GM19452 (cell line): ENCODE results near the gene CCDC158.
"Not testable (repeated sequence)": the region's sequence is repeated elsewhere in the genome, so short reads cannot be mapped to it uniquely, and the experiment has no call there.

Experiments
- ATAC-seq: cut with Tn5 transposase; IDR thresholded peaks from one replicate; pipeline ENCODE4 v1.9.1; 2021; ENCODE audit not compliant: unreplicated experiment

CCDC158 gene

DNA sequence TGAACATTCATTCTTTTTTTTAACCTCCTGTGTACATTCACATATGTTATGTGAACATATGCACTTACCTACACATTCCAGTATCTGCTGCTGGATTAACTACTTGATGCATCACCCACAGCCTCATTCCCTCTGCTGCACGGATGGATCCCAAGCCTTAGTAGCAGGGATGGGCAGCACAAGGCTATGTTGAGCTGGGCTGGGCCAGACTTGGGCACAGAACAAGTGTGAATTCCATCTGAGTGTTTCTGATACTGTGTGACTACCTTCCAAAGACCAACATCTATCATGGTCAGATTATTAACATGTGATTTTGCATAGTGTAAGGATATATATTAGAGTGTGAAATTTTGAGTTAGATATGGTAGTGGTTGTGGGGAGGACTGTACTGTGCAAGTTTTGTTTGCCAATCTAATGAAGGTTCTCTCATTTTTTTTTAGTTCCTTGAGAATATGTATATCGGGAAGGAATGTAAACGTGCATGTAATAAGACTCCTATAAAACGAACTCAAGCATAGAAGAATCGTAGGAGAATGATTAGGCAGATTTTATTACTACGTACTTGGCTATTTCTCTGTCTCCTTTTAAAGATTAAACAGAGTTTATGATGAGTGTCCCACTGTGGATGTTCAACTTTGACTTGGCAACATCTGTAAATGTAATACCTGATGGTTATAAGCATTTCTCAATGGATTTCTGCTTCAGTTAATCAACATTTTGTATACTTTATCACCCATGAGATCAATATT is 137.8 kb downstream of the CCDC158 start:
- ATAC-seq: no peak

DNA sequence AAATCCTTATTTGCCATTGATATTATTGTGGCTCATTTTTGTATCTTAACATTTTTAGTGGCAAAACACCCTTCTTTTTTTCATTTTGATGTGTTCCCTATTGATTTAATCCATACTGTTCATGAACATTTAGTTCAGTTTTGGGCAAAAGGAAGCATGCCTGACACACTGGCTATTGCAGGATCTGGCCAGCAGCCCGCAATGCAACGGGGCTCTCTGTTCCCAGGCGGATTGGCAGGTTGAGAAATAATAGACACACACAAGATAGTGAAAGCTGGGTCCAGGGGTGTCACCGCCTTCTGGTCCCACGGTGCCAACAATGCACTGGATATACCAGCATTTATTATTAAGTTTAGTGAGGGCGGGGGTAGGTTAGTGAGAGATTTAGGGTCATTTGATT is 139.3 kb downstream of the CCDC158 start:
- ATAC-seq: not testable (repeated sequence)

DNA sequence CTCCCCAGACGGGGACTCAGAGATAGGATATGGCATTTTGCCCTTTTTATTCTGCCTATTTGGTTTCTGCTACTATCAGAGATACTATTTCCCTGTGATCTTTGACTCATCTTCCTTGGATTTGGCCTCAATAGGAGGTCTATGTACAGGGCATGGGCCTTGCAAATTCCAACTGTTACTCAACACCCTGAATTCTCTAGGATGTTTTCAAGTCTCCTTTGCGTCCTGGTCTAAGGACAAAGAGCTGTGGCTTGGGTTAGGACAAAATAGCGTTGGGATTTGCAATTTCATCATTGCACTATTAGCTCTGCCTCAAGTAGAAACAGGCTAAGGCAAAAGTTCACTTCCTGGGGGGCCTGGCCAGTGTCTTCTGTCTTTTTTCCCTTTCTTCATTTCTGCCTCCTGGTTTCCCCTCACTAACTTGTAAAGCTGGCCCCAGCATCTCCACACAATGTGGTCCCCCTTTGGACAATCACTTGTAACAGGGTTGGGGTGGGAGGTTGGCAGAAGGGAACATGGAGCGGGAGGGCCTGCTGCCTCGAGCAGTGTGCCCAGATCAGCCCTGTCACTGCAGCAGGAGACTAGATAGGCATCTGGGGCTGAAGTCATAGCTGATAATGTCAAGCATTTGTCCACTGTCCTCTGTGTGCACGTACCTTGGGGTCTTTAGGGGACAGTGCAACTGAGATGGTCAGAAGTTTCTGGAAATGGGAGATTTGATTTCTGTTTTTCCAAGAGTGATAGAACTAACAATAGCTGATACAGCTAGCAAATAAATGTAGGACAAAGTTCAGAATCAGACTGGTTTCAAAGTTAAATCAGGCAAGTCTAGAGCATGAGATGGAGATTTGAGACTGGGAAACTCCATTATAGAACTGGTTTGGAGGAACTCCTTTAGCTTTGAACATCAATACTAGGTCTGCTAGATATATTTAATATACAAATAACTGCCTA is 140.2 kb downstream of the CCDC158 start:
- ATAC-seq: no peak

DNA sequence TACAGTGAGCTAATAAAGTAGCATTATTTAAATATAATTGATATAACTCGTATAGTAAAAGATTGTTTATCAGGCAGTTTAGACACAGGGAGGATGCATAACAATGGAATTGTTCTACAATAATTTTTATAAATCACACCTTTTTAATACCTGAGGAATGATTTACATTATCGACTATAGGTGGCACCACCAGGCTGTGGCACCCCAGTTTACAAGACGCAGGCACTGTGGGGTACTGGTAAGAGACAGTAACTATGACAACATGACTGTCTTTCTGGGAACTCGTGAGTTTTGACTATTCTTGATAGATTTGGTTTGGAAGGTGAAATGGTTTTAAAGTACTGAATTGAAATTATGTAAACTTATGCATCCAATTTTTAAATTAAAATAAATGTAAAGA is 141.5 kb downstream of the CCDC158 start:
- no peak for ATAC-seq

DNA sequence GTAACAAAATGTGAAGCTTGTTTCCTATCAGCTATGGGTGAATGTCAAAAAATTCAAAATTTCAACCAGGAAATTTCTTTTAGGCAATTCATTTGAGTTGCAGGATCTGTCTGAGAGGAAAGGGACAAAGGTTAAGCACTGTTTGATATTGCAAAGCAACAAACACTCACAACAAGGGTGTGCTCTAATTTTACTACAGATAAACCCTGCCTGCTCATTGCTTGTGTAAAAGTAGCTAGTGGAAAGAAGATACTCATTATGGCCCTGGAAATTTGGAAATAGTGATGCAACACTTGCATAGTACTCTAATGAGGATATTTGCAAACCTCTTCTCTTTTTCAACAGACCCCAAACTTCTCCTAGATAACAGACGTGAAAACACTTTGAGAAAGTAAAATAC is 142.4 kb downstream of the CCDC158 start:
- ATAC-seq: no peak

DNA sequence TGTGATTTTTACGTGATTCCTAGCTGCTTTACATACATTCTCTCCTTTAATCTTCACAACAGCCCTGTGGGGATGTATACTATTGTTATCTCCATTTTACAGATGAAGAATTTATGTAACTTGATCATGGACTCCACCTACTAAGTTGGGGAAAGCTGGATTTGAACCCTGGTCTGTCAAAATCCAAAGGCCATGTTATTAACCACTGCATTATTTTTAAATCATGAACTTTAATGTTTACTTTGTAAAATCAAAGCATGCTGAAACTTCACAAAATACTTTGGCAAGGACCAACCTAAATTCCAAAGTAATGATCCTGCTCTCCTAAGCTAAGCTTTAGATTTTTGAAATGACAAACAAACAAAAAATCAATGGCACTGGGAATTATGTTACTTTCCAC is 143.3 kb downstream of the CCDC158 start:
- ATAC-seq: no peak

DNA sequence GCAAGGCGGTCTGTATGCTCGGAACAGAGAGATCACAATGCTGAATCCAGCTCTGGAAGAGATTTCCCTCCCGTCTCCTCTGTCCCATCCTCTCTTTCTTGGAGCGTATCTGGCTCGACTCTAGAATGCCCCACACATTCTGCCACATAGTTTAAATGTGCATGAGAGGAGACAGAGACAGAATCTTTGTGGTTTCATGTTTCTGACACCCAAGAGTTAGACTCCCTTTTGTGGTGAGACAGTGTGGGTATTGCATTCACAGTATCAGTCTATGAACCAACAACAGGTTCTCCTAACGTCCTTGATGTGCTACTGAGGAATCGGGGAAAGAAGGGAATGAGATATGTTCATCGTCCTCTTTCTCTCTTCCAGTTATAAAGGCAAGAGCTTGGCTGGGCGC is 144.1 kb downstream of the CCDC158 start:
- no peak for ATAC-seq

DNA sequence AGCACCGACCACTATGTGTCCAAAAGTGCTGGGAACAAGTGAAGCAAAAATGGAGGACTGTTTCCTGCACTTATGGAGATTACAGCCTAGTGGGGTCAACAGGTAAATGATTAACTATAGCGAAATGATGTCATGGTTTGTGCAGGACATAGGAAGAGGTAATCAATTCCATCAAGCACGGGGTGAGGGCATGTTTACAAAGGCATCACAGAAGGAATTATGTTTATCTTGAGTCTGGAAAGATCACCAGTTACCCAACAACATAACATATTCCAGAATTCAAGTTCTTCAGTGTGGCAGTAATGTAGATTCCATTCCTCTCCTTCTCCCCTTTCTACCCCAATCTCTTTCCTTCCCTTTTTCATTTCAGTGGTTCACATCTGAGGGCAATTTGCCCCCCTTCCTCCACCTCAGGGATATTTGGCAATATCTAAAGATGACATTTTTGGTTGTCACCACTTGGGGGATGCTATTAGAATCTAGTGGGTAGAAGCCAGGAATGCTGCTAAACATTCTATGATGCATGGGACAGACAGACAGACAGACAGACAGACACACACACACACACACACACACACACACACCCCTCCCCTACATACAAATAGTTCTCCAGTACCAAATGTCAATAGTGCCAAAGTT is 145.3 kb downstream of the CCDC158 start:
- no peak for ATAC-seq

- no peak for ATAC-seq
These were observed 147.9 kb downstream of the CCDC158 start for GRCh38 chr4:76272999-76273398.

DNA sequence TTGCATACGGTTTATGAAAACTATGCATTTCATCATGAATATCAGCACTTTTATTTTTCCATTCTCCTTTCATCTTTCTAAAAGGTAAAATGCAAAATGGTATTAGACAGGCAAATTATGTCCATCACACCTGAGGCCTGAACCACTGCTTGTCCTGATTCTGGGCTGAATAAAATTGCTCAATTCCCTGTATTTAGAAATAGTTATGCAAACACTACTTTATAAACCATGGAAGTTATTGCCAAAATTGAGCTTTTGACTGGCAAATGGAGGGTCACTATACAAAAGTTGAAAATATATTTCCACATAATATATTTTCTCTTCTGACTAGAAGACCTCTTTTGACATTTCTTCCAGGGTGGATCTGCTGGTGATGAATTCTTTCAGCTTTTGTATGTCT is 148.4 kb downstream of the CCDC158 start:
- ATAC-seq: no peak

DNA sequence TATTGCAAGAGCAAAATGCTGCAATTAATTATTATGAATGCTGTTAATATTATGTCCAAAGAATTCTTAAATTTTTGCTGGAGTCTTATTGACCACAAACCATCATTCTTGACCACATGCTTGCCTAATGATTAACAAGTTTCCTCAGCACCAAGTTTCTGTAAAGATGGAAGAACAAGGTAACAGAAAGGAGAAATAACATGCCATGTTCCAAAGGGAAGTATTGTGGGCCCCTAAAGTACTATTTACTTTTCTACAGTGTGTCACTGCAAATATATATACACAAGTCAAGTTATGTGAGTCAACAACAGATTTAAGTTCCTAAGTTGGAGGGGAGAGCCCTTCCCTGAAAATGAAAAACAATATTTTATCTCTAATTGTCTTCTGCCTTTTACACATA is 148.9 kb downstream of the CCDC158 start:
- ATAC-seq: no peak

- no peak for ATAC-seq
These were observed 149.7 kb downstream of the CCDC158 start for GRCh38 chr4:76271248-76271647.

DNA sequence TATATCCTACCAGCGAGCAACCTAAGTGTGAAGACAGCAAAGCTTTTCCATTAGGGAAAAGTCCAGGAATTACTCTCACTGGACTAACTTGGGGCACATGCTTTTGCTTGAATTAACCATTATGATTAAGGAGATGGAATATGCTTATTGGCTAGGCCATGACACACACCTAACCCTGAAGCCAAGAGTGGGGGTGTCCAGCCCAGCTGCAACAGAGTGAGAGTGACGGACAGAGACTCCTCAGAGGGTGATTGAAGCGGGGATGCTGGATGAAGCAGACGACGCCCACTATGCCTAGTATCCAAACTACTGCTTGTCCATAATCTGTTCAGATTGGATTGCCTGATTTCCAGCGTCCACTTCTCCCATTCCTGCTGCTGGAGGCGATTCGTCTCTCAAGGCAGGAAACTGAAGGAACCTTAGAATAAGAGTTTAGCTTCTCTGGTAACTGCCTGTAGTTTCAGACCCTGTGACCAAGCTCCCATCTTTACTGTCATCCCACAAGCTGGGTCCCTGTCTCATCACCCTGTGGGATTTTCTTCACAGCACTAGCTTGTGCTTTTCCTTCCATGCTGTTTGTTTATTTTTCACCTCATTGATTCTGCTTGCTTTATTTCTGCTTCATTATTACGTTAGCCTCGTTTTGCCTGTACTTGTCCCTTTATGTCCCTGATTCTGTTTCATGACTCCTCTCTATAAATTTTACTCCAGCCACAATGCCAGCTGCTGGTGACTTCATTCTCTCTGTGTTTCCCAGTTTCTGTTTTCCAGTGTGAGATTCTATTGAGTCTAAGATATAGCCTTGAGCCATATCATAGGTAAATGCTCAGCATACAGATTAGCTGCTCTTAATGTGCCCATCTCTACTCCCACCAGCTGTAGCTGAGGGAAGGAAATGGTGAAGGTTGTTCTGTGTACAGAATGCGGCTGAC is 150.4 kb downstream of the CCDC158 start:
- ATAC-seq: no peak

DNA sequence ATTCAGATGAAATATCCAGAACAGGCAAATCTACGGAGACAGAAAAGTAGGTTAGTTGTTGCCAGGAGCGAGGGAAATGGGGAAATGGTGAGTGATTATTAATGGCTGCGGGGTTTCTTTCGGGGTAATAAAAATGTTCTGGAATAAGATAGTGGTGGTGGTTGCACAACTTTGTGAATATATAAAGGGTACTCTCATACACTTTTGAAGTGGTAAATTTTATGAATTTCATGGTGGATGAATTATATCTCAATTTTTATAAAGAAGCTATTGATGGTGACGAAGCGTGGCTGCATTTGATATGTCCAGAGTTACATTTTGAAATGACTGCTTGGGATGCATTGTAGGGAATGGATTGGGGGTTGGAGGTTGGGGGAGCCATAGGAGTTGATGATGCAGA is 153.1 kb downstream of the CCDC158 start:
- ATAC-seq: no peak

- no peak for ATAC-seq
These were observed 154.3 kb downstream of the CCDC158 start for GRCh38 chr4:76266627-76267026.

DNA sequence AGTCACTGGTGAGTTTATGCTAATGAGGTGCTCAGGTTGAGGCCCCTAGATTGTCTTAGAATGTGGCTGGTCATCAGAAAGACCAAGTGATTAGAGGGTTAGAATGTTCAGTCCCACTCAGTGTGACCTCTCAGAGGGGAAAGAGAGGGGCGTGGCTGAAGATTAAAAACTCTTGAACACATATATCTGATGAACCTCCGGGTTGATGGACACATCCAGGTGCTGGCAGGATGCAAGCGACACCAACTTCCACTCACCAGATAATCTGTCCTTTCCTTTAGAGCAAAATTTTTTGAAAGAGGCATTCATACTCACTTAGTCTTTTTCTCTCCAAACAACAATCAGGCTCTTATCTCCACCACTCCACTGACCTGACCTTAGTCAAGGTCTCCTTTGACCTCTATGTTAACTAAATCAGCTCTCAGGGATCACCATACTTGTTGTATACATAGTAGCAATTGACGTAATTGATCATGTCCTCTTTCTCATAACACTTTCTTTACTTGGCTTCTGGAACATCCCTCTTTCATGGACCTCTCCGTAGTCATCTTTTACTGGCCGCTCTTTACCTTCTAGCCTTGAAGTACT is 155.2 kb downstream of the CCDC158 start:
- no peak for ATAC-seq
